ENCODE data around the gene NEMP2.

The NEMP2 gene

GRCh38 chr2:190570871-190571270 is 36.3 kb upstream of the NEMP2 start:
- no peak for TF ChIP-seq YY1 (IDR thresholded peaks at IDR 0.05; ENCODE audit: low read depth)

DNA sequence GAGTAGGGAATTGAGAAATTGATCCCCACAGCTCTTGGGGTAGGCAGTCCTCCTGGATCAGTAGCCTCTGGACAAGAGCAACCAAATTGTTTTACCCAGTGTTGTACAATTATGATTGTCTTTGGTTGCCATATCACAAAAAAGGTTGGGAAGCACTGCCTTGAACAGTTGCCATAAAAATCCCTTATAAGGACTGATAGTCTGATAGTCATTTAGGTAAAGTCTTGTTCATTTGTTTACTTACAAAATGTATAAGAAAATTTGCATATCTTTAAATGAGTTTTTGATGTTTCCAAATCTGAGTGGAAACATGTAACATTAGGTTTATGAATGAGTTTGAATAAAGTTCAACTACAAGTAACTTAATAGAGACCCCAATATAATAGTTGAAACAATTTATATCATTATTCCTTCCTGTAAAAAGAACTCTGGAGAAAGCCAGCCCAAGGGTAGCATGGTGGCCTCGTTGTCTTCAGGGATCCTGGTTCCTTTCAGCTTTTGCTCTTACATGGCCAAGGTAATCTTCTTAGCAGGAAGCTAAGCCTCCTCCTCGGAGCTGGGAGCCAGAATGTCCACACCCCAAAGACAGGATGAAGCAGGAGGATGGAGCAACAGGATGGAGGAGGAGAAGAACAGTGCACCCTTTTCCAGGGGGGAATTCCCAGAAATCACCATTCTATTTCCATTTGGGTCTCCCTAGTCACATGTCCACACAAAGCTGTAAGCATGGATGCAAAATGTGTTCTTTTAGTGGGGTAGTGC is 35.7 kb upstream of the NEMP2 start:
- TF ChIP-seq USF1 (IDR thresholded peaks at IDR 0.05), result no peak
- no peak for TF ChIP-seq CEBPB (IDR thresholded peaks at IDR 0.05)
- TF ChIP-seq YY1 (IDR thresholded peaks at IDR 0.05; ENCODE audit: low read depth), result no peak
- no peak for TF ChIP-seq TAF1 (IDR thresholded peaks at IDR 0.05; ENCODE audit: low read depth)
- TF ChIP-seq TEAD4 (IDR thresholded peaks at IDR 0.05), result no peak
- TF ChIP-seq CREB1 (IDR thresholded peaks at IDR 0.05; ENCODE audit: low read depth), result no peak
- TF ChIP-seq ZBTB7A (IDR thresholded peaks at IDR 0.05; ENCODE audit: low read depth), result no peak
- TF ChIP-seq, protein P1, sequence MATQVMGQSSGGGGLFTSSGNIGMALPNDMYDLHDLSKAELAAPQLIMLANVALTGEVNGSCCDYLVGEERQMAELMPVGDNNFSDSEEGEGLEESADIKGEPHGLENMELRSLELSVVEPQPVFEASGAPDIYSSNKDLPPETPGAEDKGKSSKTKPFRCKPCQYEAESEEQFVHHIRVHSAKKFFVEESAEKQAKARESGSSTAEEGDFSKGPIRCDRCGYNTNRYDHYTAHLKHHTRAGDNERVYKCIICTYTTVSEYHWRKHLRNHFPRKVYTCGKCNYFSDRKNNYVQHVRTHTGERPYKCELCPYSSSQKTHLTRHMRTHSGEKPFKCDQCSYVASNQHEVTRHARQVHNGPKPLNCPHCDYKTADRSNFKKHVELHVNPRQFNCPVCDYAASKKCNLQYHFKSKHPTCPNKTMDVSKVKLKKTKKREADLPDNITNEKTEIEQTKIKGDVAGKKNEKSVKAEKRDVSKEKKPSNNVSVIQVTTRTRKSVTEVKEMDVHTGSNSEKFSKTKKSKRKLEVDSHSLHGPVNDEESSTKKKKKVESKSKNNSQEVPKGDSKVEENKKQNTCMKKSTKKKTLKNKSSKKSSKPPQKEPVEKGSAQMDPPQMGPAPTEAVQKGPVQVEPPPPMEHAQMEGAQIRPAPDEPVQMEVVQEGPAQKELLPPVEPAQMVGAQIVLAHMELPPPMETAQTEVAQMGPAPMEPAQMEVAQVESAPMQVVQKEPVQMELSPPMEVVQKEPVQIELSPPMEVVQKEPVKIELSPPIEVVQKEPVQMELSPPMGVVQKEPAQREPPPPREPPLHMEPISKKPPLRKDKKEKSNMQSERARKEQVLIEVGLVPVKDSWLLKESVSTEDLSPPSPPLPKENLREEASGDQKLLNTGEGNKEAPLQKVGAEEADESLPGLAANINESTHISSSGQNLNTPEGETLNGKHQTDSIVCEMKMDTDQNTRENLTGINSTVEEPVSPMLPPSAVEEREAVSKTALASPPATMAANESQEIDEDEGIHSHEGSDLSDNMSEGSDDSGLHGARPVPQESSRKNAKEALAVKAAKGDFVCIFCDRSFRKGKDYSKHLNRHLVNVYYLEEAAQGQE (IDR thresholded peaks at IDR 0.05; ENCODE audit: low read depth), result no peak

DNA sequence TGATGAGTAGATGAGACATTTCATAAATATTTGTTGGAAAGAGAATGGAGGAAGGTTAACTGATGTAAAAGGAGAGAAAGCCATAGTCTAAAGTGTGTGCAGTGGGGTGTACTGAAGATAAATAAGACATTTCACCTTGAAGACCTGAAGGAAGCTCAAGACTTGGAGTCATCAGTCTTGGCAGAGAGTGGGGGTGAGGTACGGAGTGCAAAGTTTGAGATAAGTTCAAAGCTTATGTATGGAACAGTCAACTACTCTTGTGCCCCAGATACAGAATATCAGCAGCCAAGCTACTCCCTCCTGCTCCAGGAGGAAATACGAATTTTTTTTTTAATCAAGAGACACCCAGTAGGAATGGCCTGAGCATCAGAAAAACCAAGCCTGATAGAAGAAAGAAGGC is 30.3 kb upstream of the NEMP2 start:
- no peak for TF ChIP-seq TEAD4 (IDR thresholded peaks at IDR 0.05)
- no peak for TF ChIP-seq TAF1 (IDR thresholded peaks at IDR 0.05; ENCODE audit: low read depth)
- TF ChIP-seq FOXM1 (IDR thresholded peaks at IDR 0.05; ENCODE audit: borderline replicate concordance, low read depth), result no peak
- TF ChIP-seq ZBTB7A (IDR thresholded peaks at IDR 0.05; ENCODE audit: low read depth), result no peak

DNA sequence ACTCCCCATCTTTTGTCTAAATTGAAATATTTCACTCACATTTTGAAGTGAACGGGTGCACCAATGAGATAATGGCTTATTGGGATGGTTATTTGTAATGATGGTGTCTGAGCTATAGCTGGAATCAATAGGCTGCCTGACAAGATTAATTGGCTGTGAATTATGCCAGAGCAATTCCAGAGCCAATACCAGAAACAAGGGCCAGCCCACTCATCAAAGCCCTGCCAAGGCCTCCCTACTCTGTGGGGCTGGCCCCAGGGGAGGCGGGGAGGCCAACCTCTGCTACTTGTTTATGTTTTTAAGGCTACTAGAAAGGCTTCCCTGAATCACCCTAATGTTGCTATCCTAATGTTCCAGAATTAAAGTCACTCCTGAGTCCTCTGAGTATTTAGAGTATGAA is 29.1 kb upstream of the NEMP2 start:
- TF ChIP-seq RAD21 (IDR thresholded peaks at IDR 0.05; ENCODE audit: low read depth) (no peak), CEBPB (IDR thresholded peaks at IDR 0.05) (no peak), MAX (IDR thresholded peaks at IDR 0.05) (no peak), FOXM1 (IDR thresholded peaks at IDR 0.05; ENCODE audit: borderline replicate concordance, low read depth) (no peak), TEAD4 (IDR thresholded peaks at IDR 0.05) (no peak), USF1 (IDR thresholded peaks at IDR 0.05) (no peak), EP300 (IDR thresholded peaks at IDR 0.05; ENCODE audit: borderline replicate concordance) (no peak), TAF1 (IDR thresholded peaks at IDR 0.05; ENCODE audit: low read depth) (no peak), YY1 (IDR thresholded peaks at IDR 0.05; ENCODE audit: low read depth) (no peak), EGR1 (IDR thresholded peaks at IDR 0.05) (no peak)
- TF ChIP-seq, protein P1 (IDR thresholded peaks at IDR 0.05; ENCODE audit: low read depth), result no peak

DNA sequence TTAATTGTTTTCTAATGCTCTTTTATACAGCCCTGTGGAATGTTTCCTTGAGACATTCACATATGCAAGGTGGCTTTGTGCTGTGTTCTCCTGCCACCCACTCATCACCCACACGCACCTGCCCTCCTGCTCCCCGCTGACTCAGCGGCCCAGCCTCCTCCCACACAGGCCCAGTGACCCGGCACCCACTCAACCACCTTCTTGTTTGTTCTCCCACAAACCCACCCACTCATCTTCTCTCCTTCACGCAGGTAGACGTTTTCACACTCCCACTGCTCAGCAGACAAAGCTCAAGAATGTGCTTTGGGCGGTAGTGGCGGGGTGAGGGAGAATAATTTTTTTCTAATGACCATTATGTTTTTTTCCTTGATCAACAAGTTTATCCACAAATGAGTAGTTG is 28.6 kb upstream of the NEMP2 start:
- TF ChIP-seq RAD21 (IDR thresholded peaks at IDR 0.05; ENCODE audit: low read depth), result no peak
- TF ChIP-seq YY1 (IDR thresholded peaks at IDR 0.05; ENCODE audit: low read depth), result no peak
- TF ChIP-seq CREB1 (IDR thresholded peaks at IDR 0.05; ENCODE audit: low read depth), result no peak
- no peak for TF ChIP-seq TAF1 (IDR thresholded peaks at IDR 0.05; ENCODE audit: low read depth)
- TF ChIP-seq MAX (IDR thresholded peaks at IDR 0.05), result no peak
- peak; percentile 92 for TF ChIP-seq EGR1 (IDR thresholded peaks at IDR 0.05)
- TF ChIP-seq NFIC (IDR thresholded peaks at IDR 0.05), result no peak

- TF ChIP-seq MAX (IDR thresholded peaks at IDR 0.05) (no peak), ZBTB7A (IDR thresholded peaks at IDR 0.05; ENCODE audit: low read depth) (no peak)
Observed at GRCh38 chr2:190562121-190562520, 27.6 kb upstream of the NEMP2 start.

DNA sequence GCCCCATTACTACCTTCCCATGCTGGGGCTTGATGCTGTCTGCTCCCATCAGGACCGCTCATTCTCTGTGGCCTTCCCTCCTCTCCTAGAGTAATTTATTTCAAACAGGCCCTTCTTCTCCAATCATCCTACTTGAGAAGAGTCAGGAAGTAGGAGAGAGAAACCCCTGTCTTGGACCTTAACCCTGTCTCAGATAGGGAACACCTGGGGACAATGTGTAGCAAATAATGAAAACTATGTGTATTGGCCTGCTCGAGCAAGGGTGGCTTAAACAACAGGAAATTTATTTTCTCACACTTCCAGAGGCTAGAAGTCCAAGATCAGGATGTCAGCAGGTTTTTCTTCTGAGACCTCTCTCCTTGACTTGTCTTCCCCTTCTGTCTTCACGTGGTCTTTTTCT is 26.6 kb upstream of the NEMP2 start:
- TF ChIP-seq ZBTB7A (IDR thresholded peaks at IDR 0.05; ENCODE audit: low read depth) (no peak), TCF12 (IDR thresholded peaks at IDR 0.05; ENCODE audit: low read depth) (no peak), RAD21 (IDR thresholded peaks at IDR 0.05; ENCODE audit: low read depth) (no peak), FOXM1 (IDR thresholded peaks at IDR 0.05; ENCODE audit: borderline replicate concordance, low read depth) (no peak), CEBPB (IDR thresholded peaks at IDR 0.05) (no peak), CREB1 (IDR thresholded peaks at IDR 0.05; ENCODE audit: low read depth) (no peak), NFIC (IDR thresholded peaks at IDR 0.05) (no peak), MAX (IDR thresholded peaks at IDR 0.05) (no peak), YY1 (IDR thresholded peaks at IDR 0.05; ENCODE audit: low read depth) (no peak), USF1 (IDR thresholded peaks at IDR 0.05) (no peak), TEAD4 (IDR thresholded peaks at IDR 0.05) (no peak), EGR1 (IDR thresholded peaks at IDR 0.05) (no peak)
